Neural progenitor cell (in vitro differentiated cells): ENCODE measurements around the gene NSG2. TPM values are rescaled to one million over a fixed set of nuclear protein-coding genes. Genes with fewer than 3 reads are reported as not detected.

Experiments
- DNase-seq: peaks from one replicate; pipeline ENCODE4 v3.0.0-alpha.2; 2016; ENCODE audit warnings: low spot score
- H2AFZ ChIP-seq: fragments of 200-600 bp; sonication (generic); replicated peaks from 2 replicates; pipeline ENCODE4 v1.6.1; 2016; ENCODE audit warnings: antibody characterized with exemption
- H3F3A ChIP-seq: fragments of 200-600 bp; sonication (generic); 2 replicates; pipeline ENCODE4 v1.6.1; 2016; ENCODE audit warnings: antibody characterized with exemption, low read depth
- H3K27ac ChIP-seq: fragments of 200-600 bp; sonication (generic); 2 replicates; pipeline ENCODE4 v1.5.1; 2016; ENCODE audit warnings: mild to moderate bottlenecking
- H3K27me3 ChIP-seq: fragments of 200-600 bp; sonication (generic); 2 replicates; pipeline ENCODE4 v1.6.1; 2016; ENCODE audit warnings: mild to moderate bottlenecking, moderate library complexity
- H3K36me3 ChIP-seq: fragments of 200-600 bp; sonication (generic); 2 replicates; pipeline ENCODE4 v1.5.1; 2016
- H3K4me1 ChIP-seq: fragments of 200-600 bp; sonication (generic); 2 replicates; pipeline ENCODE4 v1.6.1; 2016; ENCODE audit warnings: mixed run types
- H3K4me2 ChIP-seq: fragments of 200-600 bp; sonication (generic); 2 replicates; pipeline ENCODE4 v1.6.1; 2016
- H3K4me3 ChIP-seq: fragments of 200-600 bp; sonication (generic); 2 replicates; pipeline ENCODE4 v1.5.1; 2016
- H3K79me2 ChIP-seq: fragments of 200-600 bp; sonication (generic); 2 replicates; pipeline ENCODE4 v1.6.1; 2016; ENCODE audit warnings: low read depth
- H3K9ac ChIP-seq: fragments of 200-600 bp; sonication (generic); 2 replicates; pipeline ENCODE4 v1.6.1; 2016
- H3K9me3 ChIP-seq: fragments of 200-600 bp; sonication (generic); 2 replicates; pipeline ENCODE4 v1.5.1; 2016; ENCODE audit warnings: low read depth
- H4K20me1 ChIP-seq: fragments of 200-600 bp; sonication (generic); 2 replicates; pipeline ENCODE4 v1.6.1; 2016; ENCODE audit warnings: low read depth
- H3K27ac Mint-ChIP-seq: 3 replicates; pipeline ENCODE4 v1.8.0; 2021; ENCODE audit warnings: mixed read lengths
- H3K27me3 Mint-ChIP-seq: 2 replicates; pipeline ENCODE4 v1.8.0; 2022; ENCODE audit warnings: low read depth, mild to moderate bottlenecking, inconsistent platforms, moderate library complexity, mixed read lengths; ENCODE audit not compliant: insufficient read depth
- H3K36me3 Mint-ChIP-seq: 3 replicates; pipeline ENCODE4 v1.8.0; 2021; ENCODE audit warnings: mixed read lengths
- H3K4me1 Mint-ChIP-seq: 3 replicates; pipeline ENCODE4 v1.8.0; 2021; ENCODE audit warnings: mixed read lengths
- H3K4me3 Mint-ChIP-seq: 3 replicates; pipeline ENCODE4 v1.8.0; 2021; ENCODE audit warnings: mild to moderate bottlenecking, moderate library complexity, mixed read lengths
- H3K9me3 Mint-ChIP-seq: 3 replicates; pipeline ENCODE4 v1.8.0; 2020; ENCODE audit warnings: mixed read lengths
- CTCF ChIP-seq: fragments of 200-600 bp; sonication (generic); IDR thresholded peaks from 2 replicates; pipeline ENCODE4 v1.5.1; 2017; ENCODE audit warnings: antibody characterized with exemption, mild to moderate bottlenecking
- EZH2 ChIP-seq: fragments of 200-600 bp; sonication (generic); IDR thresholded peaks from 2 replicates; pipeline ENCODE4 v1.6.1; 2017; ENCODE audit warnings: antibody characterized with exemption, mild to moderate bottlenecking, moderate library complexity
- EZH2phosphoT487 ChIP-seq: fragments of 200-600 bp; sonication (generic); IDR thresholded peaks from 2 replicates; pipeline ENCODE4 v1.6.1; 2017; ENCODE audit warnings: antibody characterized with exemption
- total RNA-seq: library from RNA; depleted of rRNA; stranded (reverse); fragments of >200 nt; gene quantifications from 2 replicates; pipeline ENCODE4 v1.2.3, GENCODE V29; 2015; ENCODE audit warnings: low replicate concordance

The NSG2 gene
- total RNA-seq, 1 donor from 2014 or later = 0.11 TPM

GRCh38 chr5:174111287-174111973, 65.9 kb downstream of the NSG2 start:
- Histone ChIP-seq H3K79me2 (no peaks in the 10 kb centered on the region), H4K20me1 (no peaks in the 10 kb centered on the region), H3F3A (no peaks in the 10 kb centered on the region), H3K36me3 (no peaks in the 10 kb centered on the region), H3K9ac (no peak overlapping the region), H3K9me3 (no peaks in the 10 kb centered on the region), H3K4me2 (no peak overlapping the region), H2AFZ (no peak overlapping the region), H3K4me3 (no peak overlapping the region), H3K4me1 (peaks cover 9% of the 10 kb centered on the region), H3K27me3 (no peaks in the 10 kb centered on the region), H3K27ac (no peak overlapping the region)
- H3K4me3 Mint-ChIP-seq = no peak overlapping the region
- H3K36me3 Mint-ChIP-seq = no peaks in the 10 kb centered on the region
- H3K4me1 Mint-ChIP-seq = peaks cover 19% of the 10 kb centered on the region
- H3K9me3 Mint-ChIP-seq = no peaks in the 10 kb centered on the region
- DNase-seq = peak; percentile 29
- peak overlapping the region; percentile 26 for H3K27ac Mint-ChIP-seq
- peaks cover 5% of the 10 kb centered on the region for H3K27me3 Mint-ChIP-seq
- TF ChIP-seq EZH2 = no peak
- TF ChIP-seq EZH2phosphoT487 = no peak
- TF ChIP-seq CTCF = no peak

GRCh38 chr5:174115226-174115625, 69.7 kb downstream of the NSG2 start:
- no peak overlapping the region for H3K4me3 ChIP-seq
- H3K27me3 Mint-ChIP-seq = peaks cover 2% of the 10 kb centered on the region
- H3F3A ChIP-seq = peaks cover 7% of the 10 kb centered on the region
- no peak overlapping the region for H3K9ac ChIP-seq
- TF ChIP-seq CTCF (no peak), EZH2phosphoT487 (no peak), EZH2 (no peak)
- no peaks in the 10 kb centered on the region for H4K20me1 ChIP-seq
- H3K79me2 ChIP-seq = no peaks in the 10 kb centered on the region
- no peak overlapping the region for H3K4me3 Mint-ChIP-seq
- H2AFZ ChIP-seq = no peak overlapping the region
- H3K9me3 ChIP-seq = no peaks in the 10 kb centered on the region
- no peaks in the 10 kb centered on the region for H3K36me3 ChIP-seq
- peaks cover 14% of the 10 kb centered on the region for H3K4me1 ChIP-seq
- no peak overlapping the region for H3K27ac ChIP-seq
- H3K36me3 Mint-ChIP-seq = no peaks in the 10 kb centered on the region
- DNase-seq = no peak
- H3K27ac Mint-ChIP-seq = no peak overlapping the region
- no peaks in the 10 kb centered on the region for H3K9me3 Mint-ChIP-seq
- H3K27me3 ChIP-seq = no peaks in the 10 kb centered on the region
- H3K4me2 ChIP-seq = no peak overlapping the region
- H3K4me1 Mint-ChIP-seq = peaks cover 28% of the 10 kb centered on the region

GRCh38 chr5:174118823-174119467, 73.4 kb downstream of the NSG2 start:
- no peak for DNase-seq
- Histone ChIP-seq H3K9me3 (no peaks in the 10 kb centered on the region), H3K9ac (no peak overlapping the region), H3K27ac (no peak overlapping the region), H3F3A (peaks cover 7% of the 10 kb centered on the region), H2AFZ (no peak overlapping the region), H3K27me3 (no peaks in the 10 kb centered on the region), H3K4me1 (peaks cover 20% of the 10 kb centered on the region), H3K36me3 (no peaks in the 10 kb centered on the region), H3K4me2 (peak overlapping the region; percentile 14), H3K4me3 (no peak overlapping the region), H4K20me1 (no peaks in the 10 kb centered on the region), H3K79me2 (no peaks in the 10 kb centered on the region)
- H3K9me3 Mint-ChIP-seq = peaks cover 4% of the 10 kb centered on the region
- no peaks in the 10 kb centered on the region for H3K27me3 Mint-ChIP-seq
- H3K36me3 Mint-ChIP-seq = no peaks in the 10 kb centered on the region
- peaks cover 17% of the 10 kb centered on the region for H3K4me1 Mint-ChIP-seq
- H3K27ac Mint-ChIP-seq = peak overlapping the region; percentile 42
- H3K4me3 Mint-ChIP-seq = no peak overlapping the region
- TF ChIP-seq EZH2 (no peak), EZH2phosphoT487 (no peak), CTCF (no peak)
